Endometrial microvascular endothelial cells (primary cell): Measurements from ENCODE around the gene ABCB11. TPM values are rescaled to one million over a fixed set of nuclear protein-coding genes. Genes with fewer than 3 reads are reported as not detected.
"Not testable (repeated sequence)": the region's sequence is repeated elsewhere in the genome, so short reads cannot be mapped to it uniquely, and the experiment has no call there.

Source experiments
- in situ Hi-C: cut with HindIII; loops from 2 replicates; pipeline ENCODE4 v1.10.0; 2017; ENCODE audit warnings: low sequenced_read_pairs, low pct_unique_long_range_greater_than_20kb; ENCODE audit errors: inconsistent ontology term
- total RNA-seq: library from RNA; depleted of rRNA; stranded (reverse); fragments of >200 nt; gene quantifications from one replicate; pipeline ENCODE4 v1.2.3, GENCODE V29; 2015; ENCODE audit errors: inconsistent ontology term

ABCB11 gene
- total RNA-seq, 1 donor from 2014 or later = not detected

DNA sequence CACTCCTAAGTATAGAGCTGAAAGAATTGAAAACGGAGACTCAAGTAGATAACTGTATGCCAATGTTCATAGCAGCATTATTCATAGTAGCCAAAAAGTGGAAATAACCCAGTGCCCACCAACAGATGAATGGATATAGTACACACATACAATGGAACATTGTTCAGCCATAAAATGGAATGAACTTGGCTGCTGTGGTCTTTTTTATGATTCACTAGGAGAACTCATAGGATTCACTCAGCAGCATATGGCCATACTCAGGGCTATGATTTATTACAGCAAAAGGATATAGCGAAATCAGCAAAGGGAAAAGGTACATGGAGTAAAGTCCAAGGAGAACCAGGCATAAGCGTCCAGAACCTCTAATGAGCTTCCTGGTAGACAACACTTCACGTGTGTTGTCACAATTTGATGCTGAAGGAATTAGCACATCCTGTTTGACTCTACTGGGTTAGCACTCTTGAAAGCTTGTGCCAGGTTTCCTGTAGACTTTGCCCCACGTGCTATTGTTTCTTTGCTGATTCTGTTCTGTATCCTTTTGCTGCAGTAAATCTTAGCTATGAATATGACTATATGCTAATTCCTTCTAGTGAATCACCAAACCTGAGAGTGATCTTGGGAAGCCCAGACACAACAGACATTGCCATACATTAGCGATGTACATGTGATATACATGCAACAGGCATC, 156.6 kb downstream of the ABCB11 start:
- in situ Hi-C loops = no loop called here

DNA sequence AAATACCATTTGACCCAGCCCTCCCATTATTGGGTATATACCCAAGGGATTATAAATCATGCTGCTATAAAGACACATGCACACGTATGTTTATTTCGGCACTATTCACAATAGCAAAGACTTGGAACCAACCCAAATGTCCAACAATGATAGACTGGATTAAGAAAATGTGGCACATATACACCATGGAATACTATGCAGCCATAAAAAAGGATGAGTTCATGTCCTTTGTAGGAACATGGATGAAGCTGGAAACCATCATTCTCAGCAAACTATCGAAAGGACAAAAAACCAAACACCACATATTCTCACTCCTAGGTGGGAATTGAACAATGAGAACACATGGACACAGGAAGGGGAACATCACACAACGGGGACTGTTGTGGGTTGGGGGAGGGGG, 160.3 kb downstream of the ABCB11 start:
- in situ Hi-C loops = not testable (repeated sequence)

Other genes with a start within 250 kb of the ABCB11 start
- gene NOSTRIN, start 228.7 kb downstream of the ABCB11 start, total RNA-seq = 9.9 TPM
- 9.9 TPM for gene SPC25, start 140.9 kb downstream of the ABCB11 start, total RNA-seq
- gene G6PC2, start 130.0 kb downstream of the ABCB11 start, total RNA-seq = not detected
- gene DHRS9, start 38.2 kb upstream of the ABCB11 start, total RNA-seq = not detected